DND-41 (cell line): ENCODE results near the gene MBTD1.

Experiments used
- CTCF ChIP-seq: IDR thresholded peaks from 2 replicates; pipeline ENCODE4 v1.5.1; 2012; ENCODE audit warnings: borderline replicate concordance, low read length, moderate library complexity, mild to moderate bottlenecking; ENCODE audit not compliant: poor library complexity, severe bottlenecking; ENCODE audit errors: extremely low read depth
- EZH2 ChIP-seq: IDR thresholded peaks from 3 replicates; pipeline ENCODE4 v1.6.1; 2012; ENCODE audit warnings: borderline replicate concordance, low read depth, mild to moderate bottlenecking, moderate library complexity, low read length, inconsistent platforms; ENCODE audit not compliant: severe bottlenecking

DNA sequence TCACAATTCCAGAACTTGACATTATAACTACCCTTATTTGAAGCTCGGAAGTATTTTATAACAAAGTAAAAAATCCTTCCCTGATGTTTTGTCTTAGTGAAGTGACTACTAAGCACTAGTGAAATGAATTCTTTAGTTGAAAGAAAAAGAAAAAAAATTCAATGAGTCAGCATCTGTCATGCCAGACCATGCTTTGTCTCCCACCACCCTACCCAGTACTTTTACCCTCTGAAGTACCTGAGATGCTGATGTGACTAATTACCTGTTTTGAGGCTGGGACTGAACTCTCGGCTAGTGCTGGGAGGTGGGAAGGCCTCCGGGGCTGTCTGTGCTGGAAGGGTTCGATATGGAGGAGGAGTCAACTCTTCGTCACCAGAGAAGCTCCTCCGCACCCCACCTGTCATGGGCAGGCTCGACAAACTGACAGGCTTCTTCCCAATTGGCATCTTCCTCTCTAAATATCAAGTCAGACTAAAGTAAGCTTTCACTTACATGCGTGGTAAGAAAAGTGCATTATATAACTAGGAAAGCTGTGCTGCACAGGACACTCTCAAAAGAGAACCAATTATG lies 74.0 kb downstream of the MBTD1 start:
- no peak for TF ChIP-seq CTCF
- no peak for TF ChIP-seq EZH2
